PC-9 (cell line): ENCODE measurements around the gene SLCO4A1. TPM values are rescaled to one million over a fixed set of nuclear protein-coding genes. Genes with fewer than 3 reads are reported as not detected.

Source experiments
- BruUV-seq: library from RNA; stranded (reverse); fragments of 400-500 nt; replicated peaks from 2 replicates; lab custom pipeline; 2021; lab: Mats Ljungman, UMichigan
- CTCF ChIA-PET: fragments of 300-600 bp; sonication (Branson Sonifier 250); formaldehyde crosslinking; loops from one replicate; lab custom pipeline; 2022; ENCODE audit warnings: antibody characterized with exemption; lab: Charles Lee
- POLR2A ChIA-PET: fragments of 300-600 bp; sonication (Branson Sonifier 250); formaldehyde crosslinking; loops from one replicate; lab custom pipeline; 2022; ENCODE audit warnings: antibody characterized with exemption; ENCODE audit not compliant: unreplicated experiment; lab: Charles Lee
- DNase-seq, 2 experiments: peaks; one replicate each; pipeline versions ENCODE4 v3.0.0 to v3.0.0-alpha.2; 2015 to 2022; ENCODE audit warnings: mixed read lengths in 1 of 2
- H2AFZ ChIP-seq: fragments of 200-600 bp; sonication (generic); 2 replicates; pipeline ENCODE4 v1.8.1; 2017; ENCODE audit warnings: antibody characterized with exemption
- H3F3A ChIP-seq: fragments of 200-600 bp; sonication (generic); 2 replicates; pipeline ENCODE4 v1.8.1; 2017; ENCODE audit warnings: antibody characterized with exemption, mild to moderate bottlenecking, low read depth; ENCODE audit not compliant: insufficient read depth
- H3K27ac ChIP-seq: fragments of 200-600 bp; sonication (generic); 2 replicates; pipeline ENCODE4 v1.6.1; 2016; ENCODE audit warnings: mixed run types
- H3K27me3 ChIP-seq: fragments of 200-600 bp; sonication (generic); 2 replicates; pipeline ENCODE4 v1.6.1; 2016; ENCODE audit warnings: low read depth, mixed run types; ENCODE audit not compliant: insufficient read depth
- H3K36me3 ChIP-seq: fragments of 200-600 bp; sonication (generic); 2 replicates; pipeline ENCODE4 v1.6.1; 2016; ENCODE audit warnings: low read depth, mixed run types
- H3K4me1 ChIP-seq: fragments of 200-600 bp; sonication (generic); replicated peaks from 2 replicates; pipeline ENCODE4 v1.6.1; 2016; ENCODE audit warnings: mixed run types; ENCODE audit not compliant: insufficient read depth
- H3K4me2 ChIP-seq: fragments of 200-600 bp; sonication (generic); 2 replicates; pipeline ENCODE4 v1.6.1; 2017; ENCODE audit warnings: mixed run types
- H3K4me3 ChIP-seq: fragments of 200-600 bp; sonication (generic); 2 replicates; pipeline ENCODE4 v1.6.1; 2016; ENCODE audit warnings: mixed run types
- H3K79me2 ChIP-seq: fragments of 200-600 bp; sonication (generic); 2 replicates; pipeline ENCODE4 v1.6.1; 2017; ENCODE audit warnings: low read depth, mixed run types
- H3K9me2 ChIP-seq: fragments of 200-600 bp; sonication (generic); 2 replicates; pipeline ENCODE4 v1.8.1; 2017; ENCODE audit warnings: mild to moderate bottlenecking; ENCODE audit not compliant: insufficient read depth
- H3K9me3 ChIP-seq: fragments of 200-600 bp; sonication (generic); 2 replicates; pipeline ENCODE4 v1.8.1; 2016; ENCODE audit warnings: low read depth; ENCODE audit not compliant: insufficient read depth
- H4K20me1 ChIP-seq: fragments of 200-600 bp; sonication (generic); 2 replicates; pipeline ENCODE4 v1.8.1; 2017; ENCODE audit not compliant: insufficient read depth
- EZH2 ChIP-seq: fragments of 200-600 bp; sonication (generic); IDR thresholded peaks from 2 replicates; pipeline ENCODE4 v1.8.0; 2017; ENCODE audit warnings: antibody characterized with exemption, low read depth
- intact Hi-C: fragments of 100-400 bp; cut with micrococcal nuclease; formaldehyde crosslinking; loops from one replicate; pipeline ENCODE4 v1.10.0; 2022; ENCODE audit not compliant: unreplicated experiment
- total RNA-seq: library from RNA; stranded (reverse); gene quantifications from 2 replicates; pipeline ENCODE4 v1.2.3, GENCODE V29; 2021
- TF ChIP-seq, protein P1 (sequence below): fragments of 200-600 bp; sonication (generic); conservative IDR thresholded peaks from 2 replicates; pipeline ENCODE4 v1.6.1; 2017; ENCODE audit warnings: mixed run types, antibody characterized with exemption, mild to moderate bottlenecking, moderate library complexity

Gene SLCO4A1
- total RNA-seq, 1 experiment from 2014 or later, result 19.3 TPM

DNA sequence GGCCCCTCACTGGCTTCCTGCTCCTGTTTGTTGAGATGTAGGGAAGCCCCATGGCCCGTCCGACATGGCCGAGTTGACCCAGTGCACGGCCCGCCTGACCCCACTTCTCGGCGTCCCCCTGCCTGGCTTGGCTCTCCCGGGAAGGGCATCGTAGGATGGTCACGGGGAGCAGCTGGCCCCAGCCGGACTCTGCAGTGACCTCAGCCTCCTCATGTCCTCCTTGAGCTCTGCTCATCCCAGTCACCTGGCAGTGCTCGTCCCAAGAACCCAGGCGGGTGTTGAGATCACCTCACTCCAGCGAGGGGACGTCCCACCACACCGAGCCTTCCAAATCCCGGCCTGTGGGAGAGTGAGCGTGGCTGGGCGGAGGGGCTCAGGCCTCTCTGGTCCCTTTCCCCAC is 15.7 kb downstream of the SLCO4A1 start:
- POLR2A ChIA-PET, result no interaction called here
- Histone ChIP-seq H3K9me2 (no peaks in the 10 kb centered on the region), H3K27me3 (no peaks in the 10 kb centered on the region), H3K4me3 (no peak overlapping the region), H4K20me1 (peaks cover 77% of the 10 kb centered on the region), H3K36me3 (peaks cover 31% of the 10 kb centered on the region), H3K27ac (no peak overlapping the region), H2AFZ (no peak overlapping the region), H3K4me2 (no peak overlapping the region), H3K9me3 (no peaks in the 10 kb centered on the region), H3K4me1 (peaks cover 4% of the 10 kb centered on the region), H3F3A (peaks cover 41% of the 10 kb centered on the region; the same call in 1 of the 2 replicates), H3K79me2 (peaks cover 55% of the 10 kb centered on the region)
- BruUV-seq, result no TSS peak
- CTCF ChIA-PET, result no interaction called here
- TF ChIP-seq EZH2, result no peak
- TF ChIP-seq, protein P1, sequence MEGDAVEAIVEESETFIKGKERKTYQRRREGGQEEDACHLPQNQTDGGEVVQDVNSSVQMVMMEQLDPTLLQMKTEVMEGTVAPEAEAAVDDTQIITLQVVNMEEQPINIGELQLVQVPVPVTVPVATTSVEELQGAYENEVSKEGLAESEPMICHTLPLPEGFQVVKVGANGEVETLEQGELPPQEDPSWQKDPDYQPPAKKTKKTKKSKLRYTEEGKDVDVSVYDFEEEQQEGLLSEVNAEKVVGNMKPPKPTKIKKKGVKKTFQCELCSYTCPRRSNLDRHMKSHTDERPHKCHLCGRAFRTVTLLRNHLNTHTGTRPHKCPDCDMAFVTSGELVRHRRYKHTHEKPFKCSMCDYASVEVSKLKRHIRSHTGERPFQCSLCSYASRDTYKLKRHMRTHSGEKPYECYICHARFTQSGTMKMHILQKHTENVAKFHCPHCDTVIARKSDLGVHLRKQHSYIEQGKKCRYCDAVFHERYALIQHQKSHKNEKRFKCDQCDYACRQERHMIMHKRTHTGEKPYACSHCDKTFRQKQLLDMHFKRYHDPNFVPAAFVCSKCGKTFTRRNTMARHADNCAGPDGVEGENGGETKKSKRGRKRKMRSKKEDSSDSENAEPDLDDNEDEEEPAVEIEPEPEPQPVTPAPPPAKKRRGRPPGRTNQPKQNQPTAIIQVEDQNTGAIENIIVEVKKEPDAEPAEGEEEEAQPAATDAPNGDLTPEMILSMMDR, result no peak
- intact Hi-C loops, result no loop called here
- DNase-seq, result no peak

DNA sequence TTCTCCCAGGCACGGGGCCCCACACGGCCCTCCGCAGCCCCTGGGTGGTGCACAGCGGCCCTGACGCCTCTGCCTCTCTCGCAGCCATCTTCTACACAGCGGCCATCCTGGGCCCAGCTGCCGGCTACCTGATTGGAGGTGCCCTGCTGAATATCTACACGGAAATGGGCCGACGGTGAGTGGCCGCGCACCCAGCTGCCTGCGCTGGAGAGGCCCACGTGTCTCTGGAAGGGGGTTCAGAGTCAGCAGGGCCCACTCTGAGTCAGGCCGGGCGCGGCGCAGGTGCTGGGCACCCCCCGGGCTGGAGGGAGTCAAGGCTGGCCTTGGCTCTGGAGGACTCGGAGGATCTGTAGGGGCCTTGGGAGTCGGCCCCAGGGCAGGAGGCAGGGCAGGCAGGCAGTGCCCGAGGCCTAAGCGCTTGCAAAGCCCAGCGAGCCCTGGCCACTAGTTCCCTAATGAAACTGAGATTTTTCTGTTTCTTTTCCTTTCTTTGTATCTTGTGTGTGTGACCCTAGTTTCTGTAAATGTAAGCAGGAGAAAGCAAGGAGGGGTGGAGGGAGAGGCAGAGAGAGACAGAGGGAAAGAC is 16.4 kb downstream of the SLCO4A1 start:
- H4K20me1 ChIP-seq, result peaks cover 70% of the 10 kb centered on the region
- H3K4me3 ChIP-seq, result no peak overlapping the region
- H3K36me3 ChIP-seq, result peaks cover 31% of the 10 kb centered on the region
- no peaks in the 10 kb centered on the region for H3K27me3 ChIP-seq
- BruUV-seq, result no TSS peak
- H3K9me3 ChIP-seq, result no peaks in the 10 kb centered on the region
- H2AFZ ChIP-seq, result no peak overlapping the region
- DNase-seq, result no peak
- H3K4me2 ChIP-seq, result no peak overlapping the region
- no peak for TF ChIP-seq EZH2
- TF ChIP-seq, protein P1, result no peak
- peaks cover 39% of the 10 kb centered on the region; the same call in 1 of the 2 replicates for H3F3A ChIP-seq
- ChIA-PET POLR2A (no interaction called here), CTCF (no interaction called here)
- no peaks in the 10 kb centered on the region for H3K9me2 ChIP-seq
- peaks cover 47% of the 10 kb centered on the region for H3K79me2 ChIP-seq
- no peak overlapping the region for H3K27ac ChIP-seq
- intact Hi-C loops, result no loop called here
- H3K4me1 ChIP-seq, result no peaks in the 10 kb centered on the region

DNA sequence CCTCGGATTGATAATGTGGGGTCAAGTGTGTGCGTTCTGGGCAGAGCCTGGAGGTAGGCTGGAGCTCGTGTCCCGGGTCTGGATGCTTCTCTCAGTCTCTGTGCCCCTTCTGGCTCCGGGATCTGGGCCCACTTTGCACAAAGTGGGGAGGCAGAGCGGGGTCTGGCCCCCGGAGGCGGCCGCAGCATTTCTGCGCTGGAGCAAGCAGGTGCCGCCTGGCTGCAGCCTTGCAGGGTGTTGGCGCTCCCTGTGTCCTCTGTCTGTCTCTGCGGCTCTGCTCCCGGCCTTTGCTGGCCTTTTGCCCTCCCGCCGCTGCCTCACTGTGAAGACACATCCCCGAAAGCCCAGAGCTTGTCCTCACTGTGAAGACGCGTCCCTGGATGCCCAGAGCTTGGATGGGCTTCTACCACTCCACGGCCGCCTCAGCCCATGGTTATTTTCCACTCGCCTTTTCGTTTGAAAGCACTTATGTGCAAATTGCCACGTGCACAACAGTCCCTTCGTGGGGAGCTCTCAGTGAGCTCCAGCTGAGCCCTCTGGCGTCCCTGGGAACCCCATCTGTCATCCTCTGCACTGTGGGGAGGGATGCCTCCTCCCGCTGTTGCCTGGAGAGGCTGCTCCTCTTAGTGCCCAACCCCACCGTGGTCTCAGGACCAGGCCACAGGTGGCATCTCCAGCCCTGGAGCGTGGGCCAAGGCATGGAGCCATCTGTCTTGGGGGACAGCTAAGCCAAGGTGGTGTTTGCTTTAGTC is 17.4 kb downstream of the SLCO4A1 start:
- Histone ChIP-seq H2AFZ (no peak overlapping the region), H4K20me1 (peaks cover 64% of the 10 kb centered on the region), H3F3A (peaks cover 43% of the 10 kb centered on the region; the same call in 1 of the 2 replicates), H3K36me3 (peaks cover 31% of the 10 kb centered on the region), H3K4me1 (no peaks in the 10 kb centered on the region), H3K4me3 (no peak overlapping the region), H3K79me2 (peaks cover 37% of the 10 kb centered on the region), H3K9me3 (no peaks in the 10 kb centered on the region), H3K27me3 (no peaks in the 10 kb centered on the region), H3K9me2 (no peaks in the 10 kb centered on the region), H3K4me2 (no peak overlapping the region), H3K27ac (no peak overlapping the region)
- intact Hi-C loops, result no loop called here
- TF ChIP-seq EZH2, result no peak
- TF ChIP-seq, protein P1, result no peak
- DNase-seq, result no peak
- ChIA-PET POLR2A (no interaction called here), CTCF (no interaction called here)
- no TSS peak for BruUV-seq
